Hepatic stellate cell (primary cell): ENCODE data around the gene C1orf210.

ENCODE experiments used
- DNase-seq: peaks from one replicate; pipeline ENCODE4 v3.0.0; 2011; ENCODE audit warnings: low spot score

Gene C1orf210

GRCh38 chr1:43312212-43312623, 26.8 kb upstream of the C1orf210 start:
- DNase-seq = no peak

DNA sequence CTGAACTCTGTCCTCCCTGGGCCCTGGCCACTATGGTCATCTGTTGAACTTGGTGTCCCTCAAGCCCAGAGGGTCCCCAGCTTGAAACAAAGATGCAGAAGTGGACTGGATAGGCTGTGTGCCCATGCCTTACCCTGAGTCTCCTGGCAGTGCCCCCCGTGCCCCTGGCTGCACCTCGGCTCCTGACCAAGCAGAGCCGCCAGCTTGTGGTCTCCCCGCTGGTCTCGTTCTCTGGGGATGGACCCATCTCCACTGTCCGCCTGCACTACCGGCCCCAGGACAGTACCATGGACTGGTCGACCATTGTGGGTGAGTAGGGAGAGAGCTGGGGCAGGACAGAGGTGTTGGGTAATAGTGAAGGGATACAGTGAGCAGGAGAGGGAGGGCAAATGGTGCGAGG, 26.1 kb upstream of the C1orf210 start:
- no peak for DNase-seq

- no peak for DNase-seq
These were observed 24.1 kb upstream of the C1orf210 start for GRCh38 chr1:43309405-43310025.

GRCh38 chr1:43308635-43309404, 23.4 kb upstream of the C1orf210 start:
- DNase-seq = no peak

GRCh38 chr1:43307458-43308158, 22.2 kb upstream of the C1orf210 start:
- DNase-seq = no peak

- no peak for DNase-seq
These were observed 21.5 kb upstream of the C1orf210 start for GRCh38 chr1:43306688-43307457.

DNA sequence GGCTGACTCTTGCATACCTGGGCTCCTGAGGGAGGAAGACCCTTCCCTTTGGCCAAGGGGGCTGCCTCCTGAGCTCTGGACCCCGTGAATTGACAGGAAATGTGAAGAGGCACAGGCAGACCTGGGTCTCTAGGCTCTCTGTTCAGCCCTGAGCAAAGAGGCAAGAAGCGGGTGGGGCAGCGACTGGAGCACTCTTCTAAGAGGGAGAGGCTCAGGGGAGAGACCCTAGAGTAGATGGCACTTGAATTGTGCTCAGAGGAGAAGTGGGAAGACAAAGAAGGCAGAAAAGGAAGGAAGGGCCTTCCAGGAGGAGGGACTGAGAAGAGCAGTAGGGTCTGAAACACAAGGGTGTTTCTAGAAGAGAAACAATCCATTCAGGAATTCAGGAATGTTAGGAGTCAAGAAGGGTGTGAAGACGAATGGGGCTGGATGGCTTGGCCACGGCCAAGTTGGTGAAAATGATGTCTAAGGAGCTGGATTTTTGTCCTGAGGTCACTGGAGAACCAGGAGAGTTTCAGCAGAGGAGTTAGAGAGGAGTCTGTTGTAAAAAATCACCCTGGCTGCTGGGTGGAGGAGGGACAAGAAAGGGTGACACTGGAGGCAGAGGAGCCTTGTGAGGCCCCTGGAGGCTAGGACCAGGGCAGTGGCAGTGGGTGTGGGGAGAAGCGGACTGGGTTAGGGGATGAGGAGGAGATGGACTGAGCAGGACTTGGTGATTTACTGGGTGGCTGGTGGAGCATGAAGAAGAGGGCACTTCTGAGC, 20.7 kb upstream of the C1orf210 start:
- no peak for DNase-seq

DNA sequence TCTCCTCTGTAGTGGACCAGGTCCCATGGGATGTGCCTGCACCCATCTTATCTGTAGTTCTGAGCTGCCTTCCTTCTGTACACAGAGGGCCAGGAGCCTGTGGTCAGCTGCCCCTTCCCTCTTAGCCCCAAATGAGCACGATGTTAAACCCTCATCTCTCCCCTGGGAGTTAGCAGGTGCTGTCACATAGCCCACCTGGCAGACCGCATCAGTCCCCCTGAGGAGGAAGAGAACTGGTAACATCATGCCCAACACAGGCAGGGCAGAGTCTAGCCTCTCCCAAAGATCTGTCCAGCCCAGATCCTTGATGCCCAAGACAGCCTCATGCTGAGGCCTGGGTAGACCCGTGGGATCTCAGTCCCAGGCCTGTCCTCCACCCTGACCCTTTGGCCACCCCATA, 20.1 kb upstream of the C1orf210 start:
- no peak for DNase-seq

DNA sequence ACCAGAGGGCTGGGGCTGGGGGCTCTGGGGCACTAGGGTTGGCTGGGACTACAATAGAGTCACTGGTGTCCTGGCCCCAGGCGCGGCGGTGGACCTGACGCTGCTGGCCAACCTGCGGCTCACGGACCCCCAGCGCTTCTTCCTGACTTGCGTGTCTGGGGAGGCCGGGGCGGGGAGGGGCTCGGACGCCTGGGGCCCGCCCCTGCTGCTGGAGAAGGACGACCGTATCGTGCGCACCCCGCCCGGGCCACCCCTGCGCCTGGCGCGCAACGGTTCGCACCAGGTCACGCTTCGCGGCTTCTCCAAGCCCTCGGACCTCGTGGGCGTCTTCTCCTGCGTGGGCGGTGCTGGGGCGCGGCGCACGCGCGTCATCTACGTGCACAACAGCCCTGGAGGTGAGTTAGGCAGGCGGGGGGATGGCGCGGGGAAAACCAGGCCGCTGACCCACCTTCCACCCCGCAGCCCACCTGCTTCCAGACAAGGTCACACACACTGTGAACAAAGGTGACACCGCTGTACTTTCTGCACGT, 19.5 kb upstream of the C1orf210 start:
- DNase-seq = no peak

DNA sequence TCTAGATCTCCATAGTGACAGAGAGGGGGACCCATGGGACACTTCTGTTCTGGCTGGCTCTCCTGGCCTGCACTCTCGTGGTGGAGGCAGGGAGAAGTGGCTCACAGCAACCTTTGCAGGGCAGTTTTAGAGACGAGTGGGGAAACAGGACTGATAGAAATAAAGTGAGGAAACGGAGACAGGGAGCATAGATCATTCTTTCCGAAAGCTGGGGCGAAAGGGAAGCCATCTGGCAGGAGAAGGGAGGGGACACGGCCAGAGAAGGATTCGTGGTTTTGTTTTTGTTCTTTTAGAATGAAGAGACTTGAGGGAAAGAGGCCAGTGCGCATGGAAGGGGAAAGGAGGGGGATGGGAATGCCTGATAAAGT, 18.9 kb upstream of the C1orf210 start:
- DNase-seq = no peak

GRCh38 chr1:43303471-43304313, 18.3 kb upstream of the C1orf210 start:
- DNase-seq = no peak

GRCh38 chr1:43302721-43303470, 17.5 kb upstream of the C1orf210 start:
- no peak for DNase-seq

GRCh38 chr1:43302201-43302600, 16.8 kb upstream of the C1orf210 start:
- DNase-seq = no peak

- DNase-seq = no peak
These were observed 15.2 kb upstream of the C1orf210 start, which contains the start of gene TIE1 for GRCh38 chr1:43300378-43301094. TIE1 (plus strand) TSS chr1:43300982; CDS start chr1:43301072, 90 bp downstream.

DNA sequence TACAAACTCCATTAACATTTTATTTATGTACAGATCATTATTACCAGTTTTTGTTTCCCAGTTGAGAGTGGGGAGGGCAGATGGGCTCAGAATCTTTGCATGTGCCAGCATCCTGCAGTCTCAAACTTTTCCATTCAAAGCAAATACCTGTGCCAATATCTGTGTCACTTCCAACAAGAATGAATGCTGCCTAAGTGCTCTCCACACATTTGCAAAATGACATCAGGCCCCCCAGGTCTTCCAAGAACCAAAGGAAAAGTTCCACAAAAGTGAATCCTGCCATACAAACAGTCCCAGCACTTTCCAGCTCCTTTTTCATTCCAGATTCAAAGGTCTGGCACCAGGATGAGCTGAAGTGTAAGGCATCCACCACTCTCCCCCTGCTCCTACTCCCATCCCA, 13.7 kb upstream of the C1orf210 start:
- no peak for DNase-seq

DNA sequence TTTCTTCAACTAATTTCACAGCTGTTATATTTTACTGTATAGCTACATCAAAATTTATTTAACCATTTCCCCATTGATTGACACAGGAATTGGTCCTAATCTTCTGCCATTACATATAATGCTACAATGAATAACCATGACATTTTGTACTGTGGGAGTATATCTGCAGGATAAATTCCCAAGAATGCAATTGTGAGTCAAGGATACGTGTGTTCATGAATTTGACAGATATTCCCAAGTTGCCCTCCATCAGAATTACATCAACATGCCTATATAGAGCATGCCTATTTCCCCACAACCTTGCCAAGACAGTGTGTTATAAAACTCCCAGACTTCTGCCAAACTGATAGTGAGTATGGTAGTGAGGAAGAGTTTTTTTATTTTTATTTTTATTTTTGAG, 12.7 kb upstream of the C1orf210 start:
- DNase-seq = no peak

GRCh38 chr1:43296207-43296606, 10.8 kb upstream of the C1orf210 start:
- DNase-seq = no peak

- DNase-seq = no peak
These were observed 9.4 kb upstream of the C1orf210 start for GRCh38 chr1:43294761-43295160.
